RPMI8226 (cell line): ENCODE measurements around the gene ARHGAP11A.
"Not testable (repeated sequence)": the region's sequence is repeated elsewhere in the genome, so short reads cannot be mapped to it uniquely, and the experiment has no call there.

ENCODE experiments used
- DNase-seq: peaks from one replicate; pipeline ENCODE4 v3.0.0-alpha.2; 2015

Gene ARHGAP11A, protein sequence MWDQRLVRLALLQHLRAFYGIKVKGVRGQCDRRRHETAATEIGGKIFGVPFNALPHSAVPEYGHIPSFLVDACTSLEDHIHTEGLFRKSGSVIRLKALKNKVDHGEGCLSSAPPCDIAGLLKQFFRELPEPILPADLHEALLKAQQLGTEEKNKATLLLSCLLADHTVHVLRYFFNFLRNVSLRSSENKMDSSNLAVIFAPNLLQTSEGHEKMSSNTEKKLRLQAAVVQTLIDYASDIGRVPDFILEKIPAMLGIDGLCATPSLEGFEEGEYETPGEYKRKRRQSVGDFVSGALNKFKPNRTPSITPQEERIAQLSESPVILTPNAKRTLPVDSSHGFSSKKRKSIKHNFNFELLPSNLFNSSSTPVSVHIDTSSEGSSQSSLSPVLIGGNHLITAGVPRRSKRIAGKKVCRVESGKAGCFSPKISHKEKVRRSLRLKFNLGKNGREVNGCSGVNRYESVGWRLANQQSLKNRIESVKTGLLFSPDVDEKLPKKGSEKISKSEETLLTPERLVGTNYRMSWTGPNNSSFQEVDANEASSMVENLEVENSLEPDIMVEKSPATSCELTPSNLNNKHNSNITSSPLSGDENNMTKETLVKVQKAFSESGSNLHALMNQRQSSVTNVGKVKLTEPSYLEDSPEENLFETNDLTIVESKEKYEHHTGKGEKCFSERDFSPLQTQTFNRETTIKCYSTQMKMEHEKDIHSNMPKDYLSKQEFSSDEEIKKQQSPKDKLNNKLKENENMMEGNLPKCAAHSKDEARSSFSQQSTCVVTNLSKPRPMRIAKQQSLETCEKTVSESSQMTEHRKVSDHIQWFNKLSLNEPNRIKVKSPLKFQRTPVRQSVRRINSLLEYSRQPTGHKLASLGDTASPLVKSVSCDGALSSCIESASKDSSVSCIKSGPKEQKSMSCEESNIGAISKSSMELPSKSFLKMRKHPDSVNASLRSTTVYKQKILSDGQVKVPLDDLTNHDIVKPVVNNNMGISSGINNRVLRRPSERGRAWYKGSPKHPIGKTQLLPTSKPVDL

DNA sequence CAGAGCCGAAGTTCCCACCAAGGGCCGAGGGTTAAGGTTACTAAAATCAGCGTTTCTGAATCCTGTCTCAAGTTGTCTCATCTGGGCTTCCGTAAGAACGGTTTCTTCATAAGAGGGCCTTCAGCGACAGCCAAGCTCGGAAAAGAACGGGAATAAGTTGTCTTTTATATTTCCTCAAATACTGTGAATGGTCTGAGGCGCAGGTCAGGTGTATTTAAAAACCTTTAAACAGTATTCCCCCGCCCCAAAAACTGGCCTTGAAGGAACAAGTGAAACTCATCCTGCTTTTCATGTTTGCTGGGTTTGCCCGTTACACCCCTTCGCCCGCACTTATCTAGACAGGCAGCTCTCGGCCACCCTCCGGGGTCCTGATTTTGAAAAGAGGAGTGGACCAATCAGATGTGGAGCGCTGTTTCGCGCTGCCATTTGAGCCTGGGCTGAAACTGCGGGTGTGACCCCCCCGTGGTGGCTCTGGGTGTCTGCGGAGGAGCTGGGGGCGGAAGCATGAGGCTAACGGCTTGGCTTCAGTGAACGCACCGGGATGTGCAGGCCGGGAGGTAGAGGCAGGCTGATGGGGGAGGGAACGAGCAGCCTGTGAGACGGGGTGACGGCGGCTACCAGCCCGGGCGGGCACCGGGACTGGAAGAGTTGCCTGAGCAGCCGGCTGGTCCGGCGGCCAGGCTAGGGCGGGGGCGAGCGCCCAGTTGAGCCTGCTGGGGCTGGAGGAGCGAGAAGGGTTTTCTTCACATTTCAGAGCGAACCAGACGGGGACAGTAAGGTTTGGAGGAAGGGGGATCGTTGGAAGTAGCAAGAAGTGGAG, at the start of gene ARHGAP11A:
Gene ARHGAP11A (plus strand): TSS at position 454 of the 820 bp plus-strand sequence. CDS start 708 bp downstream, outside the sequence.
- peak; percentile 87 for DNase-seq

DNA sequence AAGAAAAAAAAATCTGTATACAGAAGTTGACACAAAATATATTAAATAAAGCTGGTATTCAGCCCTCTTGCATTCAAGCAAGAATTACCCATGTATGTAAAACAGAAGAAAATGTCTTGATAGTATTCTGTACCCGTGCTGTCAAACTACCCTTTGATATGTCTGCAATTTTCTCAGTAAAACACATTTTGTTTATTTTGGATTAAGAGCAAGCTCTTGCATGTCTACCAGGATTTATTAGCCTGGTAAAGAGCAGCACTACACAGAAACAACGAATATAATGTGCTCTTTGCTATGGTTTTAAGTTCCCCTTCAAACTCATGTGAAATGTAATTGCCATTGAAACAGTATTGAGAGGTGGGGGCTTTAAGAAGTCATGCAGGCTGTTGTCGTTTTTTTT, 46.3 kb upstream of the ARHGAP11A start:
- DNase-seq, result not testable (repeated sequence)

DNA sequence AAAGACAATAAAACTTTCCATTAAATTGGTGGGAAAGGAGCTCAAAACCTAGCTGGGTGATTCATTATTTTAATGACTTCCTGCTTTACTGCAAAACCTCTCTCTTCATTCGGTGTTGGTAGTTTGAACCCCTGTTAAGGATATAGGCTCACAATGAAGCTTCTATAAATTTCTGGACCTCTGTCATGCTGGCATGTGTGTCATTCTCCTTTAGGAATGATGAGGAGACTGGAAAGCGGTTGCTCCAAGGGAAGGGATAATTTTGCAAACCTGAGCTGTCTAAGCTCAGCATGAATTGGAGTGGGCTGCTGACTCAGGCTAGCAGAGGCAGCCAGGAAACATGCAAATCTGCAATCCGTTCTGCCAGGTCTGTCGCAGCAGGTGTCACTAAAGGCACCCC, 36.8 kb upstream of the ARHGAP11A start:
- not testable (repeated sequence) for DNase-seq

DNA sequence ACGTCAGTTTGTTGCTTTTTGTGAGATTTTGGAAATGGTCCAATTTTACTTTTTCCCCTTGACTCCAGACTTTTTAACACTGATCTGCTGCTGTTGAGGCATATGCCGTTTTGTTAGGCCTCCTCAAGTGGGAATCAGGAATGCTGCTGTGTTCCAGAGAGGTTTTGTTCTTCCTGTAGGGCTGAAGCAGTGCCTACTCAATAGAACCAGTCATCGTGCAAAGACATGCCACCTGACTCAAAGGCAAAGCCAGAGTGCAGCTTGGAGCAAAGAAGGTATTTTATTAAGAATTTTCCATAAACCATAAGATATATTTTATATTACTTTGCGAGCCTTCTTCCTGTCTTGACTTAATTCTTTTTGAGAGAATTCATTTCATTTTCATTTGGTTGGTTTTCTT, 29.5 kb upstream of the ARHGAP11A start:
- DNase-seq, result not testable (repeated sequence)

DNA sequence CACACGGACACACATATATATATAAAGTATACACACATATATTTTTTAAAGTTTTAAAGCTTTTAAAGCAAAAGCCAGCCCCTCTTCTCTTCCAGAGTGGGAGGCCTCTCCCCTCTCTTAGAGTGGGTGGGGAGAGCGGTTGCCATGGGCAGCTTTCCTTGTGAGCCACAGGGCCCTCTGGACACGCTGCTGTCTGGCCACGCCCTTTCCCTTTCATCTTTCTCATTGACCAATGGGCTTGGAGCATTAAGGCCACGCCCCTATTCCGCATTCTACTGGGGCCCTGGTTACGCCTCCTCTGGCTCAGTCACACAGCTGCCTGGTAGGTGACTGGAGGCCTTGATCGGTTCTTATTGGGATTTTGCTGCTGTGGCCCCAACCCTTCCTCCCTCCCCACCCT, 22.2 kb upstream of the ARHGAP11A start, which contains the start of gene GOLGA8N:
Gene GOLGA8N (plus strand): TSS at position 306 of the 400 bp plus-strand sequence.
- DNase-seq, result not testable (repeated sequence)

DNA sequence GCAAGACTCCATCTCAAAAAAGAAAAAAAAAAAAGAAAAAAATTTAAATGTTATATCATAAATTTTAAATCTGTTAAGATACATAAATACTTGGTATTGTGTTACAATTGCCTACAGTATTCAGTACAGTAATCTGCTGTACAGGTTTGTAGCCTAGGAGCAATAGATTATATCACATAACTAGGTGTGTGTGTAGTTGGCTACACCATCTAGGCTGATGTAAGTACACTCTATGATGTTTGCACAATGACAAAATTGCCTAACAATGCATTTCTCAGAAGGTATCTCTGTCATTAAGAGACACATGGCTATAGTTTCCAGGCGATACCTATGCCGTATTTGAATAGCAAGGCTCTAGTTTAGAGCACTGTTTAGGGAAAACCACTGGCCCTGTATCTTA, 5.8 kb upstream of the ARHGAP11A start:
- not testable (repeated sequence) for DNase-seq

DNA sequence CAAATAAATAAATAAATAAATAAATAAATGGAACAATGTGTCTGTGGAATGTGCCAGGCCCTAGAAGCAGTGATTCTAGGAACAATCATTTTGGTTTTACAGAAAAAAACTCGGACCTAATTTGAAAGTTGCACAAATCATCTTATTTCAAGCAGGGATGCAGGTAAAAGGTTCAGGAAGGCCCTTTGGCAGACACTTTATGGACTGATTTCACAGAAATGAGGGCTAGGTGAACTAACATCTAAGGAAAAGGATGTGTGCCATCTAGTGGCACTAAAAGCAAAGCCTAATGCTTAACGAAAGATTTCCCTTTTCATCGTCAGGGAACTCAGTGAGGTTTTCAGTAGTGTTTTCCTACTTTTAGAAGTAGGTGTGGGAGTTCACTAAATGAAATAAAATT, 4.6 kb upstream of the ARHGAP11A start:
- peak; percentile 3 for DNase-seq

DNA sequence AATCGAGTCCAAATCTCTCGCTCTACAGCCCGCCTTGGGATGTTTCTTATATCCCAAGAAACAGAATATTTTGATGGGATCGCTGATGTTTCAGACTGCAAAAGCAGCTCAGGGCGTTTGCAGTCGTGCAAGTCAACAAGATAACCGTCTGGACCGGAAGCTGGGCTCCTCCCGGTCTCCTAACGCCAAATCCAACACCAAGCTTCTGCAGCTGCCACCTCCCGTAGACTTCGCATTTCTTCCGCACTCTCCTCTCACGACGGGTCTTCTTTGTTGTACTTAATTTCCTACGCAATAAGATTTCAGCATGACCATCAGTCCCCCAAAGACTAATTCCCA, 623 bp upstream of the ARHGAP11A start:
- not testable (repeated sequence) for DNase-seq

DNA sequence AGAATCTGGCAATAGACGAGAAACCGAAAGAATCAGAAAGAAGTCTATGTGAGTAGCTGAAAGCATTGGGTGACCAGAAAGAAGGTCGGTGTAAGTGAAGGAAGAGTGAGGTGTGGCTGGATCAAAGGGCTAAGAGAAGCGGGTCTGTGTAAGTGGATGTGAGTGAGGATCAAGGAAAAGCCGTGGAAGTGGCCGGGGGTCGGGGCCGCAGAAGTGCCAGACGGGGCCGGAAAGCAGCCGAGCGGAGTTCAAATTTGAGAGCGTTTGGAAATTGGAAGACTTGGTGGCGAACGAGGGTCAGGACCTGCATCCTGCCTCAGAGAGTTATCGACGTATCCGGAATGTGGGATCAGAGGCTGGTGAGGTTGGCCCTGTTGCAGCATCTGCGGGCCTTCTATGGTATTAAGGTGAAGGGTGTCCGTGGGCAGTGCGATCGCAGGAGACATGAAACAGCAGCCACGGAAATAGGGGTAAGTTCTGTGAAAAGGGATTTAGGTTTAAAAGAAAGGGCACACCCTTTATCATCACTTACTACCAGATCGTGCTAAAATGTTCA, 645 bp downstream of the ARHGAP11A start:
- not testable (repeated sequence) for DNase-seq

DNA sequence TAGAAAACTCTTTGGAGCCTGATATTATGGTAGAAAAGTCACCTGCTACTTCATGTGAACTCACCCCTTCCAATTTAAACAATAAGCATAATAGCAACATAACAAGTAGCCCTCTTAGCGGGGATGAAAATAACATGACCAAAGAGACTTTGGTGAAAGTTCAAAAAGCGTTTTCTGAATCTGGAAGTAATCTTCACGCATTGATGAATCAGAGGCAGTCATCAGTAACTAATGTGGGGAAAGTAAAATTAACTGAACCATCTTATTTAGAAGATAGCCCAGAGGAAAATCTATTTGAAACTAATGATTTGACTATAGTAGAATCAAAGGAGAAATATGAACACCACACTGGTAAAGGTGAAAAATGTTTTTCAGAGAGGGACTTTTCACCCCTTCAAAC, 21.1 kb downstream of the ARHGAP11A start:
- no peak for DNase-seq

DNA sequence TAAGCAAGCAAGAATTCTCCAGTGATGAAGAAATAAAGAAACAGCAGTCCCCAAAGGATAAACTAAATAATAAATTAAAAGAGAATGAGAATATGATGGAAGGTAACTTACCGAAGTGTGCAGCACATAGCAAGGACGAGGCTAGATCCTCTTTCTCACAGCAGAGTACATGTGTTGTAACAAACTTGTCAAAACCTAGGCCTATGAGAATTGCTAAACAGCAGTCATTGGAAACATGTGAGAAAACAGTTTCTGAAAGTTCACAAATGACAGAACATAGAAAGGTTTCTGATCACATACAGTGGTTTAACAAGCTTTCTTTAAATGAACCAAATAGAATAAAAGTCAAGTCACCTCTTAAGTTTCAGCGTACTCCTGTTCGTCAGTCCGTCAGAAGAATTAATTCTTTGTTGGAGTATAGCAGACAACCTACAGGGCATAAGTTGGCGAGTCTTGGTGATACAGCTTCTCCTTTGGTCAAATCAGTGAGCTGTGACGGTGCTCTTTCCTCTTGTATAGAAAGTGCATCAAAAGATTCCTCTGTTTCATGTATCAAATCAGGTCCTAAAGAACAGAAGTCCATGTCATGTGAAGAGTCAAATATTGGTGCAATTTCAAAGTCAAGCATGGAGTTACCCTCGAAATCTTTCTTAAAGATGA, 21.7 kb downstream of the ARHGAP11A start:
- no peak for DNase-seq

DNA sequence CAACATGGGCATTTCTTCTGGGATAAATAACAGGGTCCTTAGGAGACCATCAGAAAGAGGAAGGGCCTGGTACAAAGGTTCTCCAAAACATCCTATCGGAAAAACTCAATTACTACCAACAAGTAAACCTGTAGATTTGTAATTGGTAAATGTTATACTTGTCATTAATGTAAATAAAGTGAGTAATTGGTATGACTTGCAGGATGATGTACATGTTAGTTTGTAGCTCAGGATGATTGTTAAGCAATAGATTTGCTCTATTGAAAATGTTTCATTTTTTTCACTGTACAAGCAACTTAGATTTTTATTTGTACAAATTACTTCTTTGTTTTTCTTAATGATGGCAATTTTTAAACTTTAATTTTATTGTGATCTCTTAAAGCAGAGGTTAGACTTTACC, 22.4 kb downstream of the ARHGAP11A start:
- DNase-seq, result no peak

DNA sequence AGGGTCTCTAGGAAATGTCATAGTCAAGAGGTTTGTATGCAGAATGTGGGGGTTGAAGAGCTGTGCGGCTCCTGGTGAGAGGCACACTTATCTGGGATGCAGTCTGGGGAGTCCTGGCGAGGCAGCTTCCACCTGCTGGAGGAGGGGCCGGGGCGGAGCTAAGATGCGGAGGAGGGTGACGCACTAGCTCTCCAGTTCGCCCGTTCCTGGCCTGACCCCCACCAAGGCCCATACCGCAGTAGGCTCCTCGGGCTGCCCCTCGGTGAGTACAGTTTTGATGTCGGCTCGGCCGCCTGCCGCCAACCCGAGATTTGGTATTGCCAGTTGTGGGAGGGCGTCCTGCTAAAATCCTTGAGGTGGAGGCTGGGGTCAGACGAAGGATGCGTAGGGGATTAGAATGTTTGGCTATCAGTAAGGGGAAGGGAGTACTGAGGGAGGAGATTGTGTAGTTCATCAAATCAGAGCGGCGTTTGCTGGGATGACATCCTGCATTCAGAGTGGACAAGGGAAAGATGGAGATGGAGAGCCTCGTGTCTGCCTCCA, 26.3 kb downstream of the ARHGAP11A start, which contains the start of gene SCG5:
Gene SCG5 (plus strand): TSS at position 194 of the 543 bp plus-strand sequence. CDS start 1,883 bp downstream, outside the sequence.
- DNase-seq, result no peak

DNA sequence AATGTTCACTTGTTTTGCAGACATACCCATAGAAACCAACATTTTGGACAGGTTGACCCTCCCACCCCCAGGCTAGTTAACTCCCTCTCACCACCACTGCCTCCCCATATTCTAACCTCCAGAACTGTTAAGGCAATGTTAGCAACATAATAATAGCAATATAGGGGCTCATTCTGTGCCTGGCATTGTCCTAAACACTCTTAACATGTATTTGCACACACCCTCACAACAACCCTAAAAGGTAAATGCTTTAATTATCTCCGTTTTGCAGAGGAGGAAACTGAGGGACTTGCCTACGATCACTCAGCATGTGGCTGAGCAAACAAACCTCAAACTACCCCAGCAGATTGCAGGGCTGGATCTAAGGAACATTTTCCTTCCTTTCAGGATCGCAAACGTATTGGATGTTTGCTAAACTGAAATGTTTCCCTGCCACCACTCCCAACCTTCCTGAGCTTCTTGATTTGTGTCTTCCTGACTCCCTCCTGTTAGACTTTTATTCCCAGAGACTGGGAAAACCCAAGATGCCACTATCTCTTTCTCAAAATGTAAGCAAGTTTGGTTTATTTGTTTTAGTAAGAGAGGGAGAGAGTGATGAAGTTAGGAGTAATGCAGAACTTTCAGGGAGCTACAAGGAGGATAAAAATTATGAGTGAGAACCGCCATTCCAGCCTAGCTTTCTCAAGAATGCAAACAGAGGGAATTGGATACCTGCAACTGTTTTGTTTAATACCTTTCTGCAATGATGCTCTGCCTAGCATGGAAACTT, 27.5 kb downstream of the ARHGAP11A start:
- DNase-seq, result no peak

DNA sequence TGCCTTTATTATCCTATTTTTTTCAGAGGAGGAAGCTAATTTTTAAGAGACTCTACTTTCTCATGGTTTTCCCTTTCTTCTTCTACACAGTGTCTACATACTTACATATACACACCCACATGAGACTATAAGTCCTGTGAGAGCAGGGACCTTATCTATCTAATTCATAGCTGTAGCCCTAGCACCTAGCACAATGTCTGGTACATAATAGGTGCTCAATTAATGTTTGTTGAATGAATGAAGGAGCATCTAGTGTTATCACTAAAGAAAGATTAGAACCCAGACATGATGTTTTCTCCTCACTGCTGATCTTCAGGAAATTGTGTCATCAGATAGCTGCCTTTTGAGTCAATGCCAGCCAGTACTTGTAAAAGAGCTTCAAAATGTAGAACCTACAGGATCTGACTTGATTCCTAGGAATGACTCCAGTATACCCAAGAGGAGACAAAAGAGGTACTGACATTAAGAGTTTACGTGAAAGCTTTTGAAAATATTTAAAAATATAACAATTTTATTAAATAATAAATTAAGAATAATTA, 28.7 kb downstream of the ARHGAP11A start:
- no peak for DNase-seq

DNA sequence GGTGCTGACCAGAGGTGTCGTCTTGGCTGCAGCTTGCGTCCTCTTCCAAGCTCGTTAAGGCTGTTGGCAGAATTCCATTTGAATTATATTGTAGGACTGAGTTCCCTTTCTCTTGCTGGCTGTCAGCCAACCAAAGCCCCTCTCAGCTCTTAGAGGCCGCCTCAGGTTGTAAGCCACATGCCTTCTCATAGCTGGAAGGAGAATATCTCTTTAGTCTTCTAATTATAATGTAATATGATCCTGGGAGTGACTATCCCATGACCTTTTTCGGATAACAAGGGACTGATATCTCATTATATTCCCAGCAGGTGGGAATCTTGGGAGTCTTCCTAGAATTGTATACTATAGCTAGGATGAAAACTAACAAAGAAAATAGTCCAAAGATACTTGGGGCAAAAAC, 31.0 kb downstream of the ARHGAP11A start:
- DNase-seq, result no peak

DNA sequence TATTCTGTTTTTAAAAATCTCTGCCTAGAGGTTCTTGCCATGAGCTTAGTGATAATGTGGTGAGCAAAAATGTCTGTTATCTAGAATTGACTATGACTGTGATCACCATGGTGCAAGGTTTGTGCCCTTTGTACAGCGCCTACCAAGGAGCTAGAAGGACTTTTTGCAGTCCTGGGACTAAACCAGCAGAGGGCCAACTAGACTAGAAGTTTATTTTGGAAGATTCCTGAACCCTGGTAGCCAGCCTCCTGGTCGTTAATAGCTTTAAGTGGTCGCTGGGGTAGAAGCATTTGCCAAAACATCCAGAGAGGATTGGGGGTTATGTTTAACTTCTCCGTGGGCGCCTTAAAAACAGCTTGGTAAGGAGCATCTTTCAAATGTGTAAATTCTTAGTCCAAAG, 34.0 kb downstream of the ARHGAP11A start:
- DNase-seq, result no peak

DNA sequence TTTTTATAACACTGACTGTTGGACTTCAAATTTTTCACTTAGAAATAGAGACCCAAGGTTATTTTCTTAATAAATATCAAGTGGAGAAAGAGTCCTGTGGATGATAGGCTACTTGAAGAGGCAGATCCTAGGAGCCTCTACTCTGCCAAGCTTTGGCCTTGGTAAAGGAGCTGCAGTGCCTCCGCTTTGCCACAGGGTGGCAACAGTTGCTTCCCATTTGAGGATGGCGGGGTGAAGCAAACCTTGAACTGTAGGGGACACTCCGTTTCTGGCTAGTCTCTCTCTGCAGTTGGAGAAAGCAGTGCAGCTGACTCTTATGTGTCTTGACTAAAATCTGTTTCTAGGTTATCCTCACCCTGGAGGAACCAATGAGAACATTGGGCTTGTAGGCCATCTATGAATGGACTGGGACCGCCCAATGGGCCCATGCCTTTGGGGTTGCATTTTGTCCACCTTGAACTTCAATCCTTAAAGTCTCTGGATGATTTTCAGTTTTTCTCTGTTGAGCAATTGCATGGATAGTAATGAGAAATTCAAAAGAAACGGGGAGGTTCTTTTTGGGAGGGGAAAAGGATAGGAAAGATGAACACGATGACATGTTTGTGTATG, 36.0 kb downstream of the ARHGAP11A start:
- peak; percentile 63 for DNase-seq

DNA sequence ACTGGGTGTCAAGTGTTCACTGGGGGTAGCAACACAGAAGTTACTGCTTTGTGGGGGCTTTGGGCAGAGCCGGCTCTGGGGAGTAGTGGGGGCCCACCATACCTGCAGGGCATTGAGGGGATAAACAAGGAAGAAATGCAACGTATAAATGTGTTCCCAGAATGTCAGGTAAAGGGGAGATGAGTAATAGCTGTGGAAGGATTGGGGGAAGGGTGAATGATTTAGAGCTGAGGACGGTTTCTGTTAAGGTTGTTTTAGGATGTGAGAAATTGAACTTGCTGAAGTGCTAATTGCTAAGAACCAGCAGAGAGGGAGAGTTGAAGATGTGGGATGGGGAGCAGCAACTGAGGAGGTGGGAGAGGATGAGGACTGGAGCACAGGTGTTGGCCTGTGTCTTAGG, 36.9 kb downstream of the ARHGAP11A start:
- no peak for DNase-seq

DNA sequence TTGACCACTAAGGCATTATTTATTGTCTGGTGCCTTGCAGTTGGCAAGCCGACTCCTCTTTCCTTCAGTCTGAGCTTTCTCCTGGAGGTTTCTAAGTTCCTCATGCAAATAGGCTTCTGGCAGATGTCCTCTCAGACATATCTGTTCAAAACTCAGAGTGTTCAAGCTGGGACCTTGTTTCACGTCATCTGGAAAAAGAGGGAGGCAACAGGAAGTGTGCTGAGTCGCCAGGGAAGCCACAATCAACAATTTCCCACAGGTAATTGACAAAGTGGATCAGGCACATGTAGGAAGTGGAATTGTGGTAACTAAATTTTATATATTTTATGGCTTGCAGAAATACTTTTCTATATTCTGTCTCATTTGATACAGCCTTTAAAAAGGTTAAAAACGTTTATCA, 40.8 kb downstream of the ARHGAP11A start:
- no peak for DNase-seq
